Spinal cord (tissue), 10 donors: ENCODE results near the gene SLC8B1. TPM values are rescaled to one million over a fixed set of nuclear protein-coding genes. Genes with fewer than 3 reads are reported as not detected.

ENCODE experiments used
- DNase-seq, 6 donors: peaks; one replicate each; pipeline versions ENCODE4 v3.0.0 to v3.0.0-alpha.2; 2013 to 2015; ENCODE audit warnings: low spot score in 6 of 6, low read depth in 4 of 6
- H3K27ac ChIP-seq: one replicate; pipeline ENCODE4 v1.5.1; 2013; ENCODE audit warnings: low read depth, low read length, control low read depth
- H3K27me3 ChIP-seq: one replicate; pipeline ENCODE4 v1.6.1; 2013; ENCODE audit warnings: low read length; ENCODE audit not compliant: control insufficient read depth, insufficient read depth
- H3K36me3 ChIP-seq: one replicate; pipeline ENCODE4 v1.6.1; 2013; ENCODE audit warnings: low read length; ENCODE audit not compliant: control insufficient read depth, insufficient read depth
- H3K4me1 ChIP-seq: one replicate; pipeline ENCODE4 v1.6.1; 2013; ENCODE audit warnings: low read length; ENCODE audit not compliant: control insufficient read depth, insufficient read depth
- H3K4me3 ChIP-seq: one replicate; pipeline ENCODE4 v1.5.1; 2013; ENCODE audit warnings: low read depth, low read length, control low read depth
- H3K9me3 ChIP-seq: one replicate; pipeline ENCODE4 v1.6.1; 2013; ENCODE audit warnings: low read length; ENCODE audit not compliant: control insufficient read depth, insufficient read depth
- WGBS: methylation state at CpG from one replicate; pipeline ENCODE4 v1.1.5; 2013; ENCODE audit warnings: missing lambda C conversion rate; ENCODE audit not compliant: insufficient coverage; 5-methylcytosine and 5-hydroxymethylcytosine counted together
- polyA plus RNA-seq, 2 donors: library from polyadenylated mRNA; unstranded; fragments of 120-200 nt; gene quantifications; one replicate each; pipeline ENCODE4 v1.2.1, GENCODE V29; 2013; ENCODE audit not compliant: insufficient read length in 2 of 2
- total RNA-seq, 2 donors: library from RNA; depleted of rRNA in 1 of 2; stranded (reverse); fragments of 120-200 nt in 1 of 2; fragments of >200 nt in 1 of 2; gene quantifications; one replicate each; pipeline versions ENCODE4 v1.2.3 to v1.2.4, GENCODE V29; 2013 to 2014
- donor health status: healthy.

SLC8B1 gene
- total and polyA plus RNA-seq, 4 donors, result 8.2 to 21.1 (median 11.6) TPM

DNA sequence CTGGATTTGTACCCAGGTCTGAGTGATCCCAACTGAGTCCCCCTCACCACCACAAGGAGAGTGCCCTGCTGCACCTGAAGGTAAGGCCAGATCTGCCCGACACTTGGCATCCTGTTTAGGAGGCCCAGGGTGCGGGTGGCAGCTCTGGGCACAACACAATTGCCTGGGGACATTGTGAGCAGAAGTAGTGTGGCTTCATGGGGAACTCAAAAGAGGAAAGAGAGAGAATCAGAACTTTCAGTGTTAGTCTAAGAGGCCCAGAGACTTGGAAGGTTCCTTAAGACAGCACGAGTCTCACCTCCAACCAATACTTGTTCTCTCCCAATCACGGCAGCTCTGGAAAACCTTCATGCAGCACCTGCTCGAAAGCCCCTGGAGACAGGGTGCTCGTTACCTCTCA is 6.6 kb upstream of the SLC8B1 start:
- Histone ChIP-seq H3K27ac (no peak overlapping the region), H3K27me3 (no peaks in the 10 kb centered on the region), H3K4me3 (no peak overlapping the region), H3K9me3 (no peaks in the 10 kb centered on the region), H3K4me1 (no peaks in the 10 kb centered on the region), H3K36me3 (no peaks in the 10 kb centered on the region)
- no peak for DNase-seq
- WGBS, result 81% methylated on average over 3 of the region's 6 CpGs

DNA sequence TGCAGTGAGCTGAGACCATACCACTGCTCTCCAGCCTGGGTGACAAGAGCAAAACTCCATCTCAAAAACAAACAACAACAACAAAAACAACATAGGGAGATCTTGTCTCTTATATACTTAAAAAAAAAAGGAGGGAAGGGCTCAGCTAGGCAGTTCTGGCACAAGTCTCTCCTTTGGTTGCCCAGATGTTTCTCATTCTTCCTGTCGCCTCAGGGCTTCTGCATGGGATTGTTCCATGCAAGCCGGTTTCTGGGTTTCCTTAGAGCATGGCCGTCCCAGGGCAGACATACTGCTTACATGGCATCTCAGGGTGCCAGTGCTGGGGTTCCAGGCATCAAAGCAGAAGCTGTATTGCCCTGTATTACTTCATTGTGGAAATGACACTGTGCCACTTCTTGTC is 5.2 kb upstream of the SLC8B1 start:
- WGBS, result 74% methylated on average over 3 of the region's 3 CpGs

DNA sequence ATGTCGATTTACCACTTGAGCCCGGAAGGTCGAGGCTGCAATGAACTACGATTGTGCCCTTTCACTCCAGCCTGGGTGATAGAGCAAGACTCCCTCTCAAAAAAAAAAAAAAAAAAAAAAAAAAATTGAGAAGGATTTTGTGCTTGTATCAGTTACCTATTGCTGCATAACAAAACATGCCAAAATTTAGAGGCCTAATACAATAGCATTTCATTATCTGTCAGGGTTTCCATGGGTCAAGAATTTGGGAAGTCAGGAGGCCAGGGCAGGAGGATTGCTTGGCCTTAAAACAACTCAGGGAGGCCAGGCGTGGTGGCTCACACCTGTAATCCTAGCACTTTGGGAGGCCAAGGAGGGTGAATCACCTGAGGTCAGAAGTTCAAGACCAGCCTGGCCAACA is 4.6 kb upstream of the SLC8B1 start:
- Histone ChIP-seq H3K4me3 (no peak overlapping the region), H3K27ac (no peak overlapping the region), H3K4me1 (peaks cover 9% of the 10 kb centered on the region), H3K9me3 (no peaks in the 10 kb centered on the region), H3K27me3 (peaks cover 2% of the 10 kb centered on the region), H3K36me3 (no peaks in the 10 kb centered on the region)
- DNase-seq, result no peak
- 100% methylated on average over 1 of the region's 5 CpGs for WGBS

More for the DNA sequence above, 5.2 kb upstream of the SLC8B1 start:
- no peaks in the 10 kb centered on the region for H3K36me3 ChIP-seq
- no peaks in the 10 kb centered on the region for H3K9me3 ChIP-seq
- DNase-seq, result no peak
- H3K27ac ChIP-seq, result no peak overlapping the region
- no peaks in the 10 kb centered on the region for H3K27me3 ChIP-seq
- H3K4me3 ChIP-seq, result no peak overlapping the region
- H3K4me1 ChIP-seq, result peaks cover 5% of the 10 kb centered on the region

DNA sequence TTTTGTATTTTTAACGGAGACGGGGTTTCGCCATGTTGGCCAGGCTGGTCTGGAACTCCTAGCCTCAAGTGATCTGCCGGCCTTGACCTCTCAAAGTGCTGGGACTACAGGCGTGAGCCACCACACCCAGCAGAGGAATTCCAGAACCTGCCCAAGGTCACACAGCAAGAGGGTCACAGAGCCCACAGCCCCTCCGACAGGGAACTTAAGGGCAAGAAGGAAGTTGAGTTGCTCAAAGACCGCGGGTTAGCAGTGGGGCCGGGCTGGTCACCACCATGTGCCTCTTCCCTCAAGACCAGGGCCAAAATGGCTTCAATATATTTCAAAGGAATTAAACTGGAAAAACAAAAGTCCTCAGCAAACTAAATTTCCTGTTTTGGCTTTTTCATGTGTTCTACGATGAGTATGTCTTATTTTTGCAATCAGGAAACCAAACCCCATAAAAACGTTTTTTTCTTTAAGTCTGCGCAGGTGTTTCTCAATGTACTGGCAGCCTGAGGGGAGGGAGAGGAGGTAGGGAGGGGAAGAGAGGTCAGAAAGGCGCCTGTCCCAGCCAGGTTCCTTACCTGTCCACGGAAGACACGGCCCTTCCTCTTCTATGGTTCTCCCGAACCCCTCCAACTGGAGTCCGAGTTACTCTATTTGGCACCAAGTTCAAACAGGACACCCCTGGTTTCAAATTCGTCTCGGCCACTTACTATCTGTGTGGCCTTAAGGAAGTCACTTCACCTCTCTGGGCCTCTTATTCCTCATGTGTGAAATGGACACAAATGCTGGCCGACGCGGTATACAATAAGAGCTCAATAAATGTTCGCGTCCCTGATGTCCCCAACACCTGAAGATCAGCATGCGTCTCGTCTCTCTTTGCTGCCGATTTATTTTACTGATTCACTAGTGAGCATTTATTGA is 778 bp downstream of the SLC8B1 start:
- peaks cover 25% of the 10 kb centered on the region for H3K4me1 ChIP-seq
- H3K9me3 ChIP-seq, result no peaks in the 10 kb centered on the region
- WGBS, result 44% methylated on average over 17 of the region's 27 CpGs
- peaks cover 3% of the 10 kb centered on the region for H3K36me3 ChIP-seq
- peak overlapping the region; percentile 59 for H3K4me3 ChIP-seq
- H3K27ac ChIP-seq, result no peak overlapping the region
- H3K27me3 ChIP-seq, result peaks cover 2% of the 10 kb centered on the region
- DNase-seq, result no peak

DNA sequence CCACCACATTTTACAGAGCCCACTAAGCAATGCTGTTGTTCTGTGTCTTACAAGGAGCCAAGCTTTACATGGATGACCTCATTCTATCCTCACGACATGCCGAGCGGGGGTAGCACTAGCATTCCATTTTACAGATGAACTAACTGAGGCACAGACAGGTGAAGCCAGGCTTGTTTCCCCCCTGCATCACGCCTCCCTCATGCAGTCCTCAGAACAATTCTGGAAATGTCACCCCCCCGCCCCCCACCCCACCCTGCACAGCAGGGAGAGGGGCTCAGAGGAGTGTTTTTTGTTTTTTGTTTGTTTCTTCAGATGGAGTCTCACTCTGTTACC is 1.5 kb downstream of the SLC8B1 start:
- 80% methylated on average over 2 of the region's 5 CpGs for WGBS
- peaks cover 25% of the 10 kb centered on the region for H3K4me1 ChIP-seq
- no peak overlapping the region for H3K27ac ChIP-seq
- no peaks in the 10 kb centered on the region for H3K9me3 ChIP-seq
- H3K4me3 ChIP-seq, result no peak overlapping the region
- H3K36me3 ChIP-seq, result peaks cover 3% of the 10 kb centered on the region
- H3K27me3 ChIP-seq, result peaks cover 2% of the 10 kb centered on the region
- DNase-seq, result no peak

DNA sequence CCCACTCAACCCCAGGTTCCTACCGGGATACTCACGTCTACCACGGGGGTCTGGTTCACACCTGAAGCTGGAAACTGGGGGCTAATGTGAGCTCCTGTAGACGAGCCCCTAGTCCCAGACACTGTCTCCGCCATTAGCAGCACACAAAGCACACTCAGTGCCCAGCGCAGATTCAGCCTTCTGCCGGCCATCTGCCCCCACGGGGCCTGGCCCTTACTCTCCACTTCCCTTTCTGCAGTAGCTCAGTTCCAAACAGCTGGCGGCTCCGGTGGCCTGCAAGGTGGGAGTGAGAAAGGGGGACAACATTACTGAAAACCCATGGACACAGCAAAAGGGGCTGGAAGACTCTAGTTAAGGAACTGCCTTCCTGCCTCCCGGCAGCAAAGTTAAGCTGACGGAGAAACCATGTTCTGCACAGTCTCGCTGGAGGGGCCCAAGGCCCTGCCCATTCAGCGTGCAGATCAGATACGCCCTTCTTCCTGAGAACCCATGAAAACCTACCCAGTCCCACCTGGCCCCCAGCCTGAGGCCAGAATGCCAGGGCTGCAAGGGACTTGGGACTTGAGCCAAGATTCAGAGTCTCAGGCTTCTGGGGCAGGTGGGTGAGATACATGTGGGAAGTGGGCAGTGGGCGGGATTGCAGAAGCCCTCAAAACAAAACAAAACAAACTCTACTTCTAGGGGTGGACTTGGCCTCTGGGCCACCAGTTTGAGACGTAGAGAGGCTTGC is 2.1 kb downstream of the SLC8B1 start:
- Histone ChIP-seq H3K4me1 (peaks cover 25% of the 10 kb centered on the region), H3K27ac (no peak overlapping the region), H3K4me3 (no peak overlapping the region), H3K36me3 (peaks cover 3% of the 10 kb centered on the region), H3K9me3 (no peaks in the 10 kb centered on the region), H3K27me3 (peaks cover 2% of the 10 kb centered on the region)
- WGBS, result 74% methylated on average over 12 of the region's 17 CpGs
- no peak for DNase-seq

DNA sequence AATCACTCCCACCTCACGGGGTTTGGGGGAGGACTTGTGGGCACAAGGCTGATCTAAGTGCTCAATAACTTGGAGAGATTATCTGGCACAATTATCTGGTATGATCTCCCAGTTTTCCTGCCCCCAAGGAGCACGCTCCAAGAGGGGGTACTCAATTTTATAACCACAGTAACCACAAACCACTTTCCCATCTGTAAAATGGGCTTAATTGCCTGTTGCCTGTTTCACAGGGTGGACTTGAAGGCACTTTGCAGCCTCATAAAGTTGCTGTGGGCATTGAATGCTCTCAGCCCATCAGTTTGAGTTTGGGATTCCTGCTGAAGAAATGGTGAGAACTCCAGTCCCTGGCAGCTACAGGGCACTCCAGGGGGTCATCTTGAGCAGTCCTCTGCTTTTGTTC is 4.4 kb downstream of the SLC8B1 start:
- Histone ChIP-seq H3K36me3 (peaks cover 3% of the 10 kb centered on the region), H3K4me1 (peaks cover 24% of the 10 kb centered on the region), H3K9me3 (no peaks in the 10 kb centered on the region), H3K27me3 (peaks cover 2% of the 10 kb centered on the region), H3K4me3 (no peak overlapping the region), H3K27ac (no peak overlapping the region)
- DNase-seq, result no peak
- no CpG with 5 or more reads among the region's 2 CpGs for WGBS

DNA sequence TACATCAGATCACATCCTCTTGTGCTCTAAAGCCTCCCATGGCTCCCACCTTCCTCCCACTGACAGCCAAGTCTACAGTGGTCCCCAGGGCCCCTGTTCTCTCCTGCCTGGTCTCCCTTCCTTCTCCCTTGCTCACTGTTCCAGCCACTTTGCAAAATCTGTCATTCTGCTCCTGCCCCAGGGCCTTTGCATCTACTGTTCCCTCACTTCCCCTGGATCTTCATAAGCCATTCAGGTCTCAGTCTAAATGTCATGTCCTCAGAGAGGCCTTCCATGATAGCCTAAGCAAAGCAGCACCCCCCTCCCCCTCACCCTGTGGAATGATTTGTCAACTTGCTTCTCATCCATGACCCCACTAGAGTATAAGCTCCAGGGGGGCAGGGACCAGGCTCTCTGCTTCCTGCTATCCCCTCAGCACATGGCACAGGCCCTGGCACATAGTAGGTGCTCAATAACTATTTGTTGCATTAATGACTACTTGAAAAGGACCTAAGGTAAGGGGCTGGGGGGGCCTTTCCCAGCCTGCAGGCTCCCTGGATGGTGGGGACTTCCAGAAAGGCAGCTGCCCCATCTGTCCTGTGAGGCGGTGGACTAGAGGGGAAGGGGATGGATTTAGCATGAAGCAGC is 5.0 kb downstream of the SLC8B1 start:
- Histone ChIP-seq H3K9me3 (no peaks in the 10 kb centered on the region), H3K4me3 (no peak overlapping the region), H3K27me3 (peaks cover 2% of the 10 kb centered on the region), H3K36me3 (peaks cover 3% of the 10 kb centered on the region), H3K27ac (no peak overlapping the region), H3K4me1 (peaks cover 20% of the 10 kb centered on the region)
- no peak for DNase-seq
- no CpG with 5 or more reads among the region's 1 CpG for WGBS

DNA sequence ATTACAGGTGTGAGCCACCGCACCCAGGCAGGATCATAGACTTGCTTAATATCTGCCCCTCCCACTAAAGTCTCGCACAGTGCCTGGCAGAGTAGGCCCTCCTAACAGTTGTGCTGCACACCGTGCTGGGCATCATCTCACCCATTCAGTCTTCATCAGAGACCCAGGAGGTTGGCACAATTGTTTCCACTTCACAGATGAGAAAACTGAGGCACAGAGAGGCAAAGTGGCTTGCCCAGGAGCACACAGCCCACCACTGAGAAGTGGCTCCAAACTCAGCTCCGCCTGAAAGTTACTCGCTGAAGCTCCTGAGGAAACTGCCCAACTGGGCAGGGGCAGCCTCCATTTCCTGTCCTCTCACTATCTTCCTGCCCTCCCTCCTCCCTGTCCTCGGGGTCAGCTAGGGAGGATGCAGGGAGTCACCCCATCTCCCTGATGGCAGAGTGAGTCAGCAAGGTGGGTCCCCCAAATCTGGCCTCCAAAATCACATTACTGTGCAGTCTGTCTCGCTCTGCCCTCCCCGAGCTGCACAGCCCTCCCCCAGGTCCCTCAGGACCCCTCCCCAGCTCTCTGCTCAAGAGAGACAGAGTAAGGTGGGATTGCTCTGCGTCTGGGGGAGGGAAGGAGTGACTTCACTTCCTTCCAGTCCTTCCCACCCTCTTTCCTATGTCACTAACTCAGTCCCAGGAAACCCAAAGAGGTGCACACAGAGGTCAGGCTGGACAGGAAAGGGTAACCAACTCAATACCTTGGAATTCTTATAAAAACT is 5.7 kb downstream of the SLC8B1 start:
- Histone ChIP-seq H3K36me3 (peaks cover 3% of the 10 kb centered on the region), H3K4me3 (no peak overlapping the region), H3K27ac (no peak overlapping the region), H3K9me3 (no peaks in the 10 kb centered on the region), H3K27me3 (no peaks in the 10 kb centered on the region), H3K4me1 (peaks cover 13% of the 10 kb centered on the region)
- 93% methylated on average over 5 of the region's 9 CpGs for WGBS
- DNase-seq, result no peak
